Daoy (cell line): ENCODE results near the gene MSRB3. TPM values are rescaled to one million over a fixed set of nuclear protein-coding genes. Genes with fewer than 3 reads are reported as not detected.
"Not testable (repeated sequence)": the region's sequence is repeated elsewhere in the genome, so short reads cannot be mapped to it uniquely, and the experiment has no call there.

ENCODE experiments used
- DNase-seq: peaks from one replicate; pipeline ENCODE4 v3.0.0-alpha.2; 2015; ENCODE audit warnings: low read depth
- total RNA-seq: library from RNA; depleted of rRNA; stranded (reverse); fragments of >200 nt; shearing (Covaris generic); gene quantifications from 2 replicates; pipeline ENCODE4 v1.2.3, GENCODE V29; 2014

The MSRB3 gene
- total RNA-seq, 1 experiment from 2014 or later = 25.3 TPM

- DNase-seq = not testable (repeated sequence)
These were observed 178.9 kb downstream of the MSRB3 start for GRCh38 chr12:65457341-65457740.

GRCh38 chr12:65458718-65459117 lies 180.2 kb downstream of the MSRB3 start:
- DNase-seq = no peak

GRCh38 chr12:65459545-65459944 lies 181.1 kb downstream of the MSRB3 start:
- no peak for DNase-seq

- no peak for DNase-seq
These were observed 181.6 kb downstream of the MSRB3 start for GRCh38 chr12:65460063-65460462.

GRCh38 chr12:65461017-65461416 lies 182.5 kb downstream of the MSRB3 start:
- no peak for DNase-seq

GRCh38 chr12:65462484-65462883 lies 184.0 kb downstream of the MSRB3 start:
- DNase-seq = no peak

- no peak for DNase-seq
These were observed 184.6 kb downstream of the MSRB3 start for GRCh38 chr12:65463082-65463481.

GRCh38 chr12:65463611-65464010 lies 185.1 kb downstream of the MSRB3 start:
- DNase-seq = no peak

GRCh38 chr12:65464930-65465329 lies 186.4 kb downstream of the MSRB3 start:
- DNase-seq = peak; percentile 57

- DNase-seq = no peak
These were observed 187.5 kb downstream of the MSRB3 start for GRCh38 chr12:65465766-65466547.

- no peak for DNase-seq
These were observed 188.4 kb downstream of the MSRB3 start for GRCh38 chr12:65466911-65467310.

- no peak for DNase-seq
These were observed 191.8 kb downstream of the MSRB3 start for GRCh38 chr12:65470256-65470655.

- no peak for DNase-seq
These were observed 193.6 kb downstream of the MSRB3 start for GRCh38 chr12:65472079-65472478.

- no peak for DNase-seq
These were observed 196.3 kb downstream of the MSRB3 start for GRCh38 chr12:65474831-65475230.

- no peak for DNase-seq
These were observed 199.2 kb downstream of the MSRB3 start for GRCh38 chr12:65477721-65478120.

GRCh38 chr12:65483891-65484516 lies 205.5 kb downstream of the MSRB3 start:
- not testable (repeated sequence) for DNase-seq

- DNase-seq = no peak
These were observed 209.7 kb downstream of the MSRB3 start for GRCh38 chr12:65488197-65488596.

GRCh38 chr12:65490250-65490649 lies 211.8 kb downstream of the MSRB3 start:
- no peak for DNase-seq

- peak; percentile 13 for DNase-seq
These were observed 214.8 kb downstream of the MSRB3 start for GRCh38 chr12:65492998-65493912.

GRCh38 chr12:65493913-65494245 lies 215.4 kb downstream of the MSRB3 start:
- no peak for DNase-seq

GRCh38 chr12:65494537-65494936 lies 216.1 kb downstream of the MSRB3 start:
- DNase-seq = peak; percentile 31

GRCh38 chr12:65495233-65495632 lies 216.8 kb downstream of the MSRB3 start:
- peak; percentile 91 for DNase-seq
